Activated CD8-positive, alpha-beta memory T cell treated with anti-CD3 and anti-CD28 coated beads for 1 hour (primary cell): ENCODE data around the gene XPO4.
"Not testable (repeated sequence)": the region's sequence is repeated elsewhere in the genome, so short reads cannot be mapped to it uniquely, and the experiment has no call there.

Source experiments
- DNase-seq, 2 donors: peaks; one replicate each; pipeline ENCODE4 v3.0.0-alpha.2; 2020; ENCODE audit warnings: low read depth in 1 of 2; ENCODE audit errors: extremely low read depth in 1 of 2

The XPO4 gene

GRCh38 chr13:20891768-20892167 lies 10.8 kb downstream of the XPO4 start:
- no peak for DNase-seq

- DNase-seq, result no peak
These were observed 11.5 kb downstream of the XPO4 start for GRCh38 chr13:20891034-20891433.

- DNase-seq, result not testable (repeated sequence)
These were observed 12.0 kb downstream of the XPO4 start for GRCh38 chr13:20890540-20890939.

- no peak for DNase-seq
These were observed 20.3 kb downstream of the XPO4 start for GRCh38 chr13:20882206-20882605.

GRCh38 chr13:20877902-20878301 lies 24.6 kb downstream of the XPO4 start:
- no peak for DNase-seq

- DNase-seq, result not testable (repeated sequence)
These were observed 25.7 kb downstream of the XPO4 start for GRCh38 chr13:20876802-20877201.

- not testable (repeated sequence) for DNase-seq
These were observed 28.1 kb downstream of the XPO4 start for GRCh38 chr13:20874439-20874838.

- no peak for DNase-seq
These were observed 29.2 kb downstream of the XPO4 start for GRCh38 chr13:20873348-20873747.

GRCh38 chr13:20870829-20871228 lies 31.7 kb downstream of the XPO4 start:
- DNase-seq, result no peak

GRCh38 chr13:20869540-20869939 lies 33.0 kb downstream of the XPO4 start:
- DNase-seq, result no peak

- DNase-seq, result no peak
These were observed 35.1 kb downstream of the XPO4 start for GRCh38 chr13:20867408-20867807.

- DNase-seq, result not testable (repeated sequence)
These were observed 40.9 kb downstream of the XPO4 start for GRCh38 chr13:20861666-20862065.

GRCh38 chr13:20860844-20861243 lies 41.7 kb downstream of the XPO4 start:
- DNase-seq, result no peak

GRCh38 chr13:20856650-20857049 lies 45.9 kb downstream of the XPO4 start:
- no peak for DNase-seq

- DNase-seq, result no peak
These were observed 50.6 kb downstream of the XPO4 start for GRCh38 chr13:20851844-20852402.

GRCh38 chr13:20848944-20849343 lies 53.6 kb downstream of the XPO4 start:
- no peak for DNase-seq

GRCh38 chr13:20848203-20848602 lies 54.3 kb downstream of the XPO4 start:
- DNase-seq, result no peak

GRCh38 chr13:20847296-20847695 lies 55.2 kb downstream of the XPO4 start:
- no peak for DNase-seq

- DNase-seq, result no peak
These were observed 59.4 kb downstream of the XPO4 start for GRCh38 chr13:20843166-20843565.

- DNase-seq, result no peak
These were observed 62.0 kb downstream of the XPO4 start for GRCh38 chr13:20840568-20840967.

GRCh38 chr13:20833900-20834679 lies 68.5 kb downstream of the XPO4 start:
- DNase-seq, result no peak

GRCh38 chr13:20832861-20833260 lies 69.7 kb downstream of the XPO4 start:
- no peak for DNase-seq

GRCh38 chr13:20831933-20832332 lies 70.6 kb downstream of the XPO4 start:
- DNase-seq, result no peak
